ENCODE results near the gene TACC2. TPM values are rescaled to one million over a fixed set of nuclear protein-coding genes. Genes with fewer than 3 reads are reported as not detected.

The TACC2 gene
- total and polyA plus RNA-seq, 2 donors (not counting 1 experiment from before 2014, with no cell fraction given): not detected

GRCh38 chr10:122254831-122255230 is 265.9 kb downstream of the TACC2 start:
- Histone ChIP-seq H3K4me3 (ENCODE audit: control extremely low read depth in 1 of 5, extremely low read depth in 1 of 5, insufficient read depth in 1 of 5, low read depth in 2 of 5, low read length in 4 of 5) (no peak overlapping the region), H3K36me3 (replicated peaks in 1 of 2; ENCODE audit: control extremely low read depth in 1 of 2, control insufficient read depth in 1 of 2, extremely low read depth in 1 of 2, insufficient read depth in 2 of 2, low read length in 1 of 2) (no peaks in the 10 kb centered on the region), H3K9me3 (ENCODE audit: control extremely low read depth in 1 of 3, control insufficient read depth in 2 of 3, insufficient read depth in 1 of 3, low read length in 2 of 3) (no peaks in the 10 kb centered on the region), H3K4me2 (replicated peaks; ENCODE audit: low read depth, low read length, poor library complexity, severe bottlenecking) (no peak overlapping the region), H3K27me3 (replicated peaks in 1 of 4; ENCODE audit: control extremely low read depth in 1 of 4, control insufficient read depth in 3 of 4, insufficient read depth in 4 of 4, low read length in 3 of 4) (peaks cover 0 to 3% (median 0%) of the 10 kb centered on the region in 4 experiments), H3K4me1 (ENCODE audit: control insufficient read depth in 2 of 2, insufficient read depth in 2 of 2, low read length in 2 of 2) (no peaks in the 10 kb centered on the region), H3K27ac (ENCODE audit: low read length in 2 of 2) (no peak overlapping the region), H3K79me2 (ENCODE audit: control insufficient read depth, insufficient read depth, low read length) (no peaks in the 10 kb centered on the region), H2AFZ (ENCODE audit: insufficient read depth, low read depth, low read length, poor library complexity, severe bottlenecking) (no peak overlapping the region), H3K9ac (ENCODE audit: low read length) (no peak overlapping the region), H4K20me1 (ENCODE audit: control insufficient read depth, insufficient read depth, low read length, poor library complexity, severe bottlenecking) (no peaks in the 10 kb centered on the region)
- Mint-ChIP-seq H3K27me3 (peaks cover 3% of the 10 kb centered on the region), H3K4me3 (no peak overlapping the region), H3K27ac (no peak overlapping the region), H3K9me3 (ENCODE audit: insufficient read depth) (no peaks in the 10 kb centered on the region), H3K4me1 (no peaks in the 10 kb centered on the region)
- TF ChIP-seq EZH2 (IDR thresholded peaks at IDR 0.05; ENCODE audit: borderline replicate concordance, insufficient read depth, low read depth, low read length, poor library complexity, severe bottlenecking): no peak
- no peak for TF ChIP-seq CTCF (IDR thresholded peaks at IDR 0.05)
- 95% methylated on average over 3 of the region's 5 CpGs for WGBS (ENCODE audit: insufficient coverage)
- no peak for ATAC-seq (ENCODE audit: low read depth)
- ChIA-PET POLR2A (no interaction called here), CTCF (no interaction called here)
- no peak for DNase-seq
- intact Hi-C loops (cut with micrococcal nuclease): no loop called here

GRCh38 chr10:122255509-122256301 is 266.7 kb downstream of the TACC2 start:
- ChIA-PET POLR2A (no interaction called here), CTCF (no interaction called here)
- DNase-seq: no peak
- H3K36me3 ChIP-seq (replicated peaks in 1 of 2; ENCODE audit: control extremely low read depth in 1 of 2, control insufficient read depth in 1 of 2, extremely low read depth in 1 of 2, insufficient read depth in 2 of 2, low read length in 1 of 2): no peaks in the 10 kb centered on the region
- no peak overlapping the region for H3K4me3 ChIP-seq (ENCODE audit: control extremely low read depth in 1 of 5, extremely low read depth in 1 of 5, insufficient read depth in 1 of 5, low read depth in 2 of 5, low read length in 4 of 5)
- no peak overlapping the region for H2AFZ ChIP-seq (ENCODE audit: insufficient read depth, low read depth, low read length, poor library complexity, severe bottlenecking)
- H3K9ac ChIP-seq (ENCODE audit: low read length): no peak overlapping the region
- Mint-ChIP-seq H3K4me1 (no peaks in the 10 kb centered on the region), H3K27ac (no peak overlapping the region), H3K9me3 (ENCODE audit: insufficient read depth) (no peaks in the 10 kb centered on the region), H3K4me3 (no peak overlapping the region), H3K27me3 (peaks cover 11% of the 10 kb centered on the region)
- no peak overlapping the region for H3K27ac ChIP-seq (ENCODE audit: low read length in 2 of 2)
- no peak for ATAC-seq (ENCODE audit: low read depth)
- TF ChIP-seq EZH2 (IDR thresholded peaks at IDR 0.05; ENCODE audit: borderline replicate concordance, insufficient read depth, low read depth, low read length, poor library complexity, severe bottlenecking): no peak
- TF ChIP-seq CTCF (IDR thresholded peaks at IDR 0.05): no peak
- H3K4me1 ChIP-seq (ENCODE audit: control insufficient read depth in 2 of 2, insufficient read depth in 2 of 2, low read length in 2 of 2): no peaks in the 10 kb centered on the region
- no peak overlapping the region for H3K4me2 ChIP-seq (replicated peaks; ENCODE audit: low read depth, low read length, poor library complexity, severe bottlenecking)
- intact Hi-C loops (cut with micrococcal nuclease): no loop called here
- no peaks in the 10 kb centered on the region for H4K20me1 ChIP-seq (ENCODE audit: control insufficient read depth, insufficient read depth, low read length, poor library complexity, severe bottlenecking)
- WGBS (ENCODE audit: insufficient coverage): 90% methylated on average over 8 of the region's 14 CpGs
- no peaks in the 10 kb centered on the region for H3K79me2 ChIP-seq (ENCODE audit: control insufficient read depth, insufficient read depth, low read length)
- no peaks in the 10 kb centered on the region for H3K27me3 ChIP-seq (replicated peaks in 1 of 4; ENCODE audit: control extremely low read depth in 1 of 4, control insufficient read depth in 3 of 4, insufficient read depth in 4 of 4, low read length in 3 of 4)
- peaks cover 0 to under 1% (median 0%) of the 10 kb centered on the region in 3 donors for H3K9me3 ChIP-seq (ENCODE audit: control extremely low read depth in 1 of 3, control insufficient read depth in 2 of 3, insufficient read depth in 1 of 3, low read length in 2 of 3)

All from B cell (primary cell).